ENCODE data around the gene MMP24.

DNA sequence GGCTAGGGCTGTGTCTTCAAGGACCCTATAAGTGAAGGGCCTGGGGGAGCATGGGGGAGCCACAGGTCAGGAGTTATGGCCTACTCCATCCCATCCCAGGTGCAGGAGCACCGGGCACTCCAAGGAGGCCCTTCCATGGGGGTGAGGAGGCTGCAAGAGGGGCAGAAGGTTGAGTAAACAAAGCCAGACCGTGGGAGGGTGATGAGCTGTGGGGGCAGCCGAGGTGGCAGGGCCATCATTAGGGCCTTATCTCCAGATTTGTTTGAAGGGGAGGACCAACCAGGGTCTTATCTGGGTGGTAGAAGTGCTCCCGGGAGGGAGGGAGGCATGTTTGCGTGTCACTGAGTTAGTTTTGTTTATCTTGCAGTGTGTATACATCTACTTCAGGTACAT lies 67.8 kb downstream of the MMP24 start:
- TF ChIP-seq, protein P1, sequence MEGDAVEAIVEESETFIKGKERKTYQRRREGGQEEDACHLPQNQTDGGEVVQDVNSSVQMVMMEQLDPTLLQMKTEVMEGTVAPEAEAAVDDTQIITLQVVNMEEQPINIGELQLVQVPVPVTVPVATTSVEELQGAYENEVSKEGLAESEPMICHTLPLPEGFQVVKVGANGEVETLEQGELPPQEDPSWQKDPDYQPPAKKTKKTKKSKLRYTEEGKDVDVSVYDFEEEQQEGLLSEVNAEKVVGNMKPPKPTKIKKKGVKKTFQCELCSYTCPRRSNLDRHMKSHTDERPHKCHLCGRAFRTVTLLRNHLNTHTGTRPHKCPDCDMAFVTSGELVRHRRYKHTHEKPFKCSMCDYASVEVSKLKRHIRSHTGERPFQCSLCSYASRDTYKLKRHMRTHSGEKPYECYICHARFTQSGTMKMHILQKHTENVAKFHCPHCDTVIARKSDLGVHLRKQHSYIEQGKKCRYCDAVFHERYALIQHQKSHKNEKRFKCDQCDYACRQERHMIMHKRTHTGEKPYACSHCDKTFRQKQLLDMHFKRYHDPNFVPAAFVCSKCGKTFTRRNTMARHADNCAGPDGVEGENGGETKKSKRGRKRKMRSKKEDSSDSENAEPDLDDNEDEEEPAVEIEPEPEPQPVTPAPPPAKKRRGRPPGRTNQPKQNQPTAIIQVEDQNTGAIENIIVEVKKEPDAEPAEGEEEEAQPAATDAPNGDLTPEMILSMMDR (IDR thresholded peaks at IDR 0.05): no peak
- TF ChIP-seq EZH2 (IDR thresholded peaks at IDR 0.05): no peak

All from neural progenitor cell (in vitro differentiated cells).